ELF-1 (cell line): ENCODE results near the gene RTCA.
"Not testable (repeated sequence)": the region's sequence is repeated elsewhere in the genome, so short reads cannot be mapped to it uniquely, and the experiment has no call there.

ENCODE experiments used
- DNase-seq: peaks from one replicate; pipeline ENCODE4 v3.0.0-alpha.2; 2016; ENCODE audit warnings: low read depth, low spot score

RTCA gene

DNA sequence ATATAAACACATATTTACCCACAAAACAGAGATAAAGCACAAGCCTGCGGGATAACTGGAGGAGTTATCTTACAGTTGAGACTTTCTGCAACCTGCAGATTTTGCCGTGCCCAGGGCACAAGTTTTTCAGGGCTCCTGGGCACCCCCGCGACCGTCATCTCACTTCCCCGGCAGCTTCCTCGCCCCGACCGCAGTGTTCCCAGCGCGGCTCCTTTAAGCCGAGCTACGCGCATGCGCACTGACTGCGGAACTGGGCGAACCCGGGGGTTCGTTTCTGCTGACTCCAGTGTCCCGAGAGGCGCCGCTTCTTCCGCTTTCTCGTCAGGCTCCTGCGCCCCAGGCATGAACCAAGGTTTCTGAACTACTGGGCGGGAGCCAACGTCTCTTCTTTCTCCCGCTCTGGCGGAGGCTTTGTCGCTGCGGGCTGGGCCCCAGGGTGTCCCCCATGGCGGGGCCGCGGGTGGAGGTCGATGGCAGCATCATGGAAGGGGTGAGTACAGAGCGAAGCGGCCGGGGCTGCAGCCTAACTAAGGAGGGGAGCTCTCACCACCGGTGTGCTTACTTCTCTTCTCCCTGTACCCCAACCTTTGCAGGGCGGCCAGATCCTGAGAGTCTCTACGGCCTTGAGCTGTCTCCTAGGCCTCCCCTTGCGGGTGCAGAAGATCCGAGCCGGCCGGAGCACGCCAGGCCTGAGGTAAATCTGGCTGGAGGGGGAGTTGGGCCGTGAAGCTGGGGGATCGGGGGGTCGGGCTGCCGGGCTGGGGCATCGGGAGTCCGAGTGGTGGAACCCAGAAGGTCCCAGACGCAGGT, at the start of gene RTCA:
Gene RTCA (plus strand): TSS at position 286 of the 810 bp plus-strand sequence. CDS start 160 bp downstream, at position 446.
- peak; percentile 94 for DNase-seq

DNA sequence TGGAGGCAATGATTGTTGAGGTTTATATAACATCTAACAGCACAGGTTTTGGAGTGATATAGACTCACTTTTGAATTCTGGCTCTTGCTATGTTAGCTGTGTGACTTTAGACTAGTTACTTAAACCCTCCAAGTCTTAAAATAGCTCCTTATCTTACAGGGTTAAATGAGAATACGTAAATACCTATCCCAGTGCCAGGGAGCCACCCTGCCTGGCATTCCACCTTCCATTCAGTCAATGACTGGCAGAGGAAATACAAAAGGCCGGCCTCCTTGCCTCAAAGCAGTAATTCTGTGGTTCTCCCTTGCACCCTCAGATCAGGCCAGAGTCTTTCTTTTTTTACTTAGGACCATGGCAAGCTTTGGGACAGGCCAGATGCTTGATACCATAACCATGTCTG, 48.2 kb upstream of the RTCA start:
- no peak for DNase-seq

DNA sequence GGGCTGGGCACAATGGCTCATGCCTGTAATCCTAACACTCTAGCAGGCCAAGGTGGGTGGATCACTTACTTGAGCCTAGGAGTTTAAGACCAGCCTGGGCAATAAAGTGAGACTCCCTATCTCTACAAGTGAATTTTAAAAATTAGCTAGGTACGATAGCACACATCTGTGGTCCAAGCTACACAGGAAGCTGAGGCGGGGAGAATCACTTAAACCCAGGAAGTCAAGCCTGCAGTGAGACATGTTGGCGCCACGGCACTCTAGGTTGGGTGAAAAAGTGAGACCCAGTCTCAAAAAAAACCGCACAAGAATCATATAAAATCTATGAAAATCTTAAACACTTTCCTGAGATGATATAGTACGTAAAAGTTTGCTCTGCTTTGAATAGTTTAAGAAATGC, 46.6 kb upstream of the RTCA start:
- DNase-seq, result no peak

DNA sequence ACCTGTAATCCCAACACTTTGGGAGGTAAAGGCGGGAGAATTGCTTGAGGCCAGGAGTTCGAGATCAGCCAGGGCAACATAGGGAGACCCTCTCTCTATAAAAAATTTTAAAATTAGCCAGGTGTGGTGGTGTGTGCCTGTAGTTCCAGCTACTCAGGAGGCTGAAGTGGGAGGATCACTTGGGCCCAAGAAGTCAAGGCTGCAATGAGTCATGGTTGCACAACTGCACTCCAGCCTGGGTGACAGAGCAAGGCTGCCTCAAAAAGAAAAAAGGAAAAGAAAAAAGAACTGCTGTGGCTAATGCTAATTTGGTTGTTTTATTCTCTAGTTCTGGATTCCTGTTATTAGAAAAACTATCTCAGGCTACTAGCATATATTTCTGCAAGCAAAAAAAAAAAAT, 46.1 kb upstream of the RTCA start:
- no peak for DNase-seq

DNA sequence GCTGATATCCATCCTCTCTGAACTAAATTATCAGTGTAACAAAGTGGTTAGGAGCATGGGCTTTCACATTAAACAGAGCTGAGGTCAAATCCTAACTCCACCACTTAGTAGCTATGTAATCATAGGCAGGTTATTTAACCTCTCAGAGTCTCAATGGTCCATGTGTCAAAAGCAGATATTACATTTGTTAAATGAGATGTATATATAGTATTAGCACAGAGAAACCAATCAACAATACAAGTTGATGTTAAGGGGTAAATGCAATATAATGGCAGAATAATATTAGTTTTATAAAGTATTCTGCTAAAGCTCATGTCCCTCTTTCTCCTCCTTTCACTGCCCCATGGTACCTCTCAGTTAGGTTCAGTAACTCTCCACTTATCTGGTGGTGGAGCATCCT, 43.6 kb upstream of the RTCA start:
- DNase-seq, result no peak

DNA sequence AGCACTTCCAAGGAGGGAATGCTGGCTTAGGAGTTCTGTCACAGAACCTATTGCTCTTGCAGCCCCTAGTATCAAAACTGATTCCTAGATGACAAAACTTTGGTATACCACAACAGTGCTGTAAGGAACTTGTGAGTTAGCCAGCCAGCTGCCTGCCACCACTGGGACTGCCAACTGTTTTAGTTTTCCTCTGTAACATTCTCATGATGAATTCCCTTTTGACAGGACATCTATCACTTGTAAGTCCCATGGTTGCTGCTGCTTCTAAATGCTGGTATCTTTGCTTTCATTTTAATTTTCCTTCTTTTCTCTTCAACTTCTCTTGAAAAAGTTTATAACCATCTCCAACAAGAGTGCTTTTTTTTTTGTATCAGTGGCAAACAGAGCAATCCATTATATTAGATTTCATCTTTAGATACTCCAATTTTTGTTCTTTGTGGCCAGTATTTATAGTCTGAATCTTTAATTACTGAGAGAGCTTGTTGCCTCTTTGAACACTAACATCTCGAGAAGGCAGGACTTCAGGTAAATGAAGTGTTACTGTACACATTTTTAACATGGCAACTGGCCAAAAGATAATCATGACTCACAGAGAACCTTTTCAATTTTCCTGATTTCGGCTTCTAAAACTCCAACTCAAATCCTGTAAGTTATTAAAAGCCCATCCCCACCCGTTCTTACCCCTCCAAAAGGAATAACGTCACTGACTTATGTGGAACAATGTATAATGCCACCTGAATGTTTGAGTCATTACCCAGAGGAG, 36.2 kb upstream of the RTCA start:
- DNase-seq, result no peak

DNA sequence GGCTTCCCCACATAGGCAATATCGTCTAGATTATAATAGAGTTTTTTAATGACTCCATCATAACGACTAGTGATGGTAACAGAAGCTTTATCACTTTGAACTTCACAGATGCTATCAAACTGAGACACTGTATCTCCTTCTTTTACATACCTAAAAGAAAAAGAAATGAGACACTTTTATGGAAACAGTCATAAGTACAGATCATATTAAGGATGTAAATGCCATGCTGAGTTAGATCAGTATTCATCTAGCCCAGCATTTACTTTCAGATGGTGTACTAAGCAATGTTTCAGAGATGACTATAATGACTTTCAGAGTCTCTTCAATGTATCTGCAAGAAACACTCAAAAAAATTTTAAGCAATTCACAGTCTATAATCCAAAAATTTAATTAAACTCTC, 35.3 kb upstream of the RTCA start:
- DNase-seq, result no peak

DNA sequence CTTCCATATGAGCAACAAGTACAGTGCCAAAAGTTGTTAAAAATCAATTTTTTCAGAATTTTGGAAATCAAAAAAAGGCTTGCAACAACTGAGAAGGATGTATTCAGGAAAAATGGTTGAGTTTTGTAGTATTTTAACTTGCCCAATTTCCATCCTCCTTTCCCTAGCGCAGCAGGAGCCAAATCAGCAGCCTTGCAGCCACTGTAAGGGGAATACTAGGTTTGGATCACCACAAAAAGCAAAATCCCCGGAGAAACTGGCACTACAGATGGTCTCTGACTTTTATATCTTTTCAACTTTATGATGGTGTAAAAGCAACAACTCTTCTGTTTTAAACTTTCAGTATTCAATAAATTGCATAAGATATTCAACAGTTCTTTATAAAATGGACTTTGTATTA, 34.3 kb upstream of the RTCA start:
- DNase-seq, result no peak

DNA sequence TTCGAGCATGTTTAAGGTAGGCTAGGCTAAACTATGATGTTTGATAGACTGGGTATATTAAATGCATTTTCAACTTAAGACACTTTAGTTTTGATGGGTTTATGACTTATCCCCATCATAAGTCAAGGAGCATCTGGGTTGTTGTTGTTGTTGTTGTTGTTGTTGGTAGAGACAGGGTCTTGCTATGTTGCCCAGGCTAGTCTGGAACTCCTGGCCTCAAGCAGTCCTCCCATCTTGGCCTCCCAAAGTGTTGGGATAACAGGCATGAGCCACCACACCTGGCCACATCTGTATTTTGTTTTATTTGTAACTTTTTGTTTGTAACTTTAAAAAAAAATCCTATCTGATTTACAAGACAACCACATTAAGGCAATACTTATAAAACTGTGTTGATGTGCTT, 33.9 kb upstream of the RTCA start:
- no peak for DNase-seq

DNA sequence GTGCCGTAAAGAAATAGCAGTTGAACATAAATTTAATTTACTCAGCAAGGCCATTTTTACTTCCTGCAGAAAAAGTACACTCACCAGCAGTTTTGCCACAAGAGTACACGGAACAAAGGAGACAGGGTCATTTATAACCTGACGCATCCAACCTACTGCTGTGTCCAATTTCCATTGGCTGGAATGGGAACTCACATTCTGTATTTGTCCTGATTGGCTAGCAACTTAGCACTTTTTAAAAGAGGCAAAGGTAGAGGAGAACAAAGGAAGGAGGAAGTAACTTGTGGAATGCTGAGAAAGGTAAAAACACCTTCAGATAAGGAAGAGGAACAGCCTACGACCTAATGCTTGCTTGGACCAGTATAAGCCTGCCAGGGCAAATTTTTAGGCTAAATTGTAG, 32.5 kb upstream of the RTCA start:
- DNase-seq, result not testable (repeated sequence)

DNA sequence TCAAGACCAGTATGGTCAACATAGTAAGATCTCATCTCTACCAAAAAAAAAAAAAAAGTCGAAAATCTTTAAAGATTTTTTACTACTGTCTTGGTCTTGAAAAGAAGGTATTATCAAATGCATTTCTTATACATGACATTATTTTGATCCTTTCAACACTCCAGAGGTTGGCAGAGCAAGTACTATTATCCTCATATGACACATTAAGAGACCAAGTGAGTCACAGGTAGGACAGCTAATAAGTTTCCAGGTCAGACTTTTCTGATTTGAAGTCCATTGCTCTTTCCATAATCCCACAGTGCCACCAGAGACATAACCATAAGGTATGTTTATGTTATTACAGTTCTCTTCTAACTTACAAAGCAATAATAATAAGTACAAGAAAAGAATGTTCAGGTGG, 31.6 kb upstream of the RTCA start:
- no peak for DNase-seq

DNA sequence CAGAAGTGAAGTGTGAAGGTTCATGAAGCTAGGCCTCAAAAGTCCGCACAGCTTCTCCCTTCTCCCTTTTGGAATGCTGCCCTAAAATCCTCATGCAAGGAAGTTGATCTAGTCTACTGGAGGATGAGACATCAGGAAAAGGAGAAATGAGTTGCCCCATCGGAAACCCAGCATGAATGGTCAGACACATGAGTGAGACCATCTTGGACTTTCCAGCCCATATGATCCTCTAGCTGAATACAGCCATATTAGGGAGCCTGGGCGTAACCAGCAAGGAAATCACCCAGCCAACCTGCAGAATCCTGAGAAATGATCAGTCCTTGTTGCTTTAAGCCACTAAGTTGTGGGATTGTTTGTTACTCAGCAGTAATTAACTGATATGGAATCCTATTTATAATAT, 28.9 kb upstream of the RTCA start:
- no peak for DNase-seq

DNA sequence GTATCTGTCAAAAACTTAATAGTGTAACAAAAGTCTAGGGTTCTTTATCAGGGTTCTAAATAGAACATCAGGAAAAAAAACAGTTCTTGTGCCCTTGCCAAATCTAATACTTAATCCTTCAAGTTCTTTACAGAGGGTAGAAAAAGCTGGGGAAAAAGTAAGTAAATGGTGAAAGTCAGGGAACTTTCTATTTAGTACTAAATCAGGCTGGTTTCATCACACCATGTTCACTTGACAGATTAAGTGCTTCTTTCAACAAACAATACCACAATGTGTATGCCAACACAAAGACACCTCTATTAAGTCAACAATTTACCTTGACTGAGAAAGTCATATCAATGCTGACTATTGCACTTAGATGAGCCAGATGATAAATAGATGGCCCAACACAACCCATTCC, 26.1 kb upstream of the RTCA start:
- no peak for DNase-seq

DNA sequence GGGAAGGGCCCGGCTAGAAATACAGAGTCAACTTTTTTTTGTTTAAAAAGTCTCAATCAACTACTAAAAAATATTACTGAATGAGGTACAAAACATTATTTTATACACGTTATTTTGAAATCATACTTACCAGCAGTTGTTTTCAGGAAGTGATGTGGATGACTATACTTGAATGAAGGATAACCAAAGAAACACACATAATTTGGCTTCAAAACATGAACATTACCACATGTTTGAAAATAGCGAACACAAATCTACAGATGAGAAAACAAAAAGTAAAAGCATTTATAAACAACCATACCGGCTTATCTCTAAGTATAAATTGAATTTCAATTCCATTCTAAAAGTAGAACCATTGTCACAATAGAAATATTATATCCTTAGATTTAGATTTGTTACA, 25.4 kb upstream of the RTCA start:
- no peak for DNase-seq

DNA sequence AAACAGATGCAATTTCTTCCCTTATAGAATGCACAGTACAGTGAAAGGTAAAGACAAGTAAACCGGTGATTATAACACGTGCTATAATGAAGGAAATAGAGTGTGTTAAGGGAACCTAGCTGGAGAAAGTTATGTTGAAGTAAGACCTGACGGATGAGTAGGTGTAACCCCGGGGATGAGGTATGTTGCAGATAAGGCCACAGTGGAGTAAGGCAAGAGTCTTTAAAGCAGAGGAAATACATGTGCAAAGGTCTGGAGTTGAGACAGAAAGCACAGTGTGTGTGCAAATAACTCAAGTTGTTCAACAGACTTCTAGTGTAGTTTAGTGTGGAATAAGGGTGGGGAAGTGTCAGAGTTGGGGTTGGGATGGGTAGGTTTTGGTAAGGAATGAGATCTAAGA, 19.3 kb upstream of the RTCA start:
- DNase-seq, result no peak

DNA sequence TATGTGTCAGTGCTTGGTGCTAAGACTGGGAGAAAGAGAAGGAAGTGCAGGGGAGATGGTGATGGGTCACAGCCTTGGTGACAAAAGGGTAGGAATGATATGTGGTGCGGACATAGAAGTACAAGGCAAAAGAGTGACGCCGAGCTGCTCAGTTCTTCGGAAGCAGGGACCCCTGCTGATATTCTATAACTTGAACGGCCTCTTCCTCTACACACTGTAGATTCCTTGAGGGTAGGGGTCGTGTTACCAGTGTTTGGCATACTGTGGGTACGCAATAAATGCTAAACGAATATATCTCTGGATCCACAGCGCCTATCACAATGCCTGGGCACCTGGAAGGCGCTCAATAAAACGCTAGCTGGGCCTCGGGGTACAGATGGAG, 16.9 kb upstream of the RTCA start:
- no peak for DNase-seq

DNA sequence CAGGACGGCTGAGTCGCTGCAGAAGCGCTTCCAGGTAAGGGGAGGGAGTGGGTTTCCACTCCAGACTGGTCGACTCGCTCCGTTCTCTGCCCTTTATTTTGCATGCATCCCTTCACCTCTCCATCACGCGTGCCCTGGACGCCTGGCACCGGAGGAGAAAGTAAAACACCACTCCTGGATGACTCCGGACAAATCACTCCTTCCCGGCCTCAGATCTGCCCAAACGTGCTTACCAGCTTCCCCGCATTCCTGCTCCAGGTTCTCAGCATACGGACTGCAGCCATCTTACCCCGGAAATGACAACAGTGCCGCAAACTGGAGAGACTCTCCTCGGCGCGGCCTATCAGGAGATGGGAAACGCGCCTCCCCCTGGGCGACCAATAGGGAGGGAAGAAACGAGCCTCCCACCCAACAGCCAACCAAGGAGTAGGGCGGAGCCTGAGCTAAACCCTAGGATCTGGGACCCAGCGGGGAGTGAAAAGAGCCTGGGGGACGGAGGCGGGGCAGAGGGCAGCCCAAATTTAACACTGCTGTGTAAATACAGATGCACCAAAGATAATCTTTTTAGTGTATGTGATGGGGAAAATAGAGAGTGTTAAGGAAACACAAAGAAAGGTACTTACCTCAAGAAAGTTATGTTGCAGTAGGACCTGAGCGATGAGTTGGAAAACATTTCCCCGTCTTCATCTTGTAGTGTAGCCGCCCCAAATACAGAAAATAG, 16.3 kb upstream of the RTCA start, which contains the start of gene DBT:
Gene DBT (minus strand): TSS at position 298 of the 721 bp plus-strand sequence. CDS start 14 bp downstream, at position 284.
- peak; percentile 99 for DNase-seq

DNA sequence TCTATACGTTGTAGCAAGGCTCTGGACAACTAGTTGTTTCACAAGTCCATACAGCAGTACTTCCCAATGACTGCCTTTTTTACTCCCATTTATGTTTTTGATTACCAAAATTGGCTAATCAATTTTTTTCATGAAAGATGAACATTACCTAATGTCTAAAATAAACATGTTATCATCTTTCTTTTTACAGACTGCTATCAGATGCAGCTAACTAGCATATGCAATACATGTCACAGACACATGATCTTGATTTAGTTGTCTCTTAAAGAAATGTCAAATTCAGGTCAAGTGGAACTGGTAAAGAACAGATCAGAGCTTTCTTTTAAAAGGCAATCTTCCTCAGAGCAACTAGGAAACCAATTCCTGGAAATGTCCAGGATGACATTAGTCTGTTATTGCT, 15.8 kb upstream of the RTCA start:
- DNase-seq, result no peak

DNA sequence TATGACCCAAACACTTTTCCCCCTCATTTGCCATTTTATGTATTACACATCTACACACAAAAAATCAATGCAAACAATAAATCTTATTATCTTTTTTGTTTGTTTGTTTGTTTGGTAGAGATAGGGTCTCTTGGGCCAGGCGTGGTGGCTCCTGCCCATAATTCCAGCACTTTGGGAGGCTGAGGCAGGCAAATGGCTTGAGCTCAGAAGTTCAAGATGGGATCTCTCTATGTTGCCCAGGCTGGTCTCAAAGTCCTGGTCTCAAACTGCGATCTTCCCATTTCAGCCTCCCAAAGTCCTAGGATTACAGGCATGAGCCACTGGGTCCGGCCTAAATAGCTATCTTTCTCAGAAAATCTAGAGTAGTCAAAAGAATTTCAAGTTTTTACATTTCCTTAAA, 15.2 kb upstream of the RTCA start:
- DNase-seq, result no peak

DNA sequence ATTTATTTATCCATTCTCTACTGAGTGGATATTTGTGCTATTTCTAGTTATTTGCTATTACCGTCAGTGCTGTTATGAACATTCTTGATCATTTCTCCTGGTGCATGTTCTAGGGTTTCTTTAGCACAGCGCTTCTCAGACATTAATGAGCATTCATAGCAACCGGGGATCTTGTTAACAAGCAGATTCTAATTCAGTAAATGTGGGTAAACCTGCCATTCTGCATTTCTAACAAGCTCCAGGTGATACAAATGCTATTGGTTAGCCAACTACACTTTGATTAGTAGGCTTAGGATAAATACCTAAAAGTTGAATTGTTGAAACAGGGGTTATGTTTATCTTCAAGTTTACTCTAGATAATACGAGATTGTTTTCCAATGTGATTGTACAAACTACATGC, 13.1 kb upstream of the RTCA start:
- no peak for DNase-seq

DNA sequence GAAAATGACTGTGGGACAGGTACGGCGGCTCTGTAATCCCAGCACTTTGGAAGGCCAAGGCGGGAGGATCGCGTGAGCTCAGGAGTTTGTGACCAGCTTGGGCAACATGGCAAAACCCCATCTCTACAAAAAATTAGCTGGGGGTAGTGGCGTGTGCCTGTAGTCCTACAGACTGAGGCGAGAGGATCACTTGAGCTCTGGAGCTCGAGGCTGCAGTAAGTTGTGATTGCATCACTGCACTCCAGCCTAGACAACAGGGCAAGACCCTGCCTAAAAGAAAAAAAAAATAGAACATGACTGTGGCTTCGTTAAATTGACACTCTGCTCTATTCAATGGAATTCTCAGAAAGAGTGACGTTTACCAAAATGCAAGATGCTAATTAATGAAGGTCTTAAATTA, 12.5 kb upstream of the RTCA start:
- peak; percentile 26 for DNase-seq

DNA sequence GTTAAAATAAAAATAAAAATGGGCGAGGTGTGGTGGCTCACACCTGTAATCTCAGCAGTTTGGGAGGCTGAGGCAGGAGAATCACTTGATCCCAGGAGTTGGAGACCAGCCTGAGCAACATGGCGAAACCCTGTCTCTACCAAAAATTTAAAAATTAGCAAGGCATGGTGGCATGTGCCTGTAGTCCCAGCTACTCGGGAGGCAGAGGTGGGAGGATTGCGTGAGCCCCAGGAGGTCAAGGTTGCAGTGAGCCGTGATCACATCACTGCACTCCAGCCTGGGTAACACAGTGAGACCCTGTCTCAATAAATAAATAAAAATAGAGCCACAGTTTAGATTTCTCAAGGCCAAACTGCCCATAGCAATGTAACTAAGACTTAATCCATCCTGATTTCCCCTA, 9.7 kb upstream of the RTCA start:
- DNase-seq, result not testable (repeated sequence)
